K562 (cell line): ENCODE measurements around the gene FAR2. TPM values are rescaled to one million over a fixed set of nuclear protein-coding genes. Genes with fewer than 3 reads are reported as not detected.

Experiments
- ATAC-seq: fragments of 200-7000 bp; cut with Tn5 transposase; 3 replicates; pipeline ENCODE4 v1.9.1; 2020; ENCODE audit warnings: moderate library complexity
- BruUV-seq: library from RNA; stranded (reverse); fragments of 400-500 nt; replicated peaks from 2 replicates; lab custom pipeline; 2021; lab: Mats Ljungman, UMichigan
- CTCF ChIA-PET: fragments of 300-600 bp; formaldehyde crosslinking; extraction: SDS; loops from one replicate; lab custom pipeline; 2021; ENCODE audit warnings: low intra/inter-chr PET ratio; lab: Yijun Ruan, JAX
- POLR2A ChIA-PET: fragments of 300-600, 350-650 bp; sonication (Branson Sonifier 250); formaldehyde crosslinking; extraction: SDS; loops from one replicate; lab custom pipeline; 2021; ENCODE audit warnings: antibody characterized with exemption, inconsistent platforms; lab: Yijun Ruan, JAX
- DNase-seq, 4 experiments: peaks; one replicate each; pipeline versions ENCODE4 v3.0.0 to v3.0.0-alpha.2; 2011 to 2018; ENCODE audit warnings: low spot score in 3 of 4, mixed read lengths in 3 of 4; ENCODE audit errors: extremely low read depth in 1 of 4
- FAIRE-seq: peaks from 2 replicates; lab custom pipeline; 2011; peaks lifted over from hg19 to GRCh38; lab: Jason Lieb, UNC
- H2AFZ ChIP-seq: 2 replicates; pipeline ENCODE4 v1.6.0; 2011; ENCODE audit warnings: low read depth, low read length, control low read depth, inconsistent platforms
- H3K27ac ChIP-seq: fragments of 200-600 bp; 3 replicates; pipeline ENCODE4 v1.8.0; 2011; ENCODE audit warnings: low read depth, mild to moderate bottlenecking, control low read depth, inconsistent platforms, low read length, moderate library complexity, mixed read lengths; ENCODE audit errors: extremely low read depth
- H3K27me3 ChIP-seq, 2 experiments: fragments of 300-600 bp in 1 of 2; 2 replicates in 1 of 2; 3 replicates in 1 of 2; pipeline versions ENCODE4 v1.6.0 to v1.8.0; 2011; ENCODE audit warnings: inconsistent platforms in 2 of 2, low read length in 2 of 2, mild to moderate bottlenecking in 1 of 2, mixed read lengths in 1 of 2, moderate library complexity in 1 of 2; ENCODE audit not compliant: control insufficient read depth in 2 of 2, insufficient read depth in 2 of 2
- H3K36me3 ChIP-seq: fragments of 300-600 bp; 3 replicates; pipeline ENCODE4 v1.8.0; 2011; ENCODE audit warnings: mild to moderate bottlenecking, low read length, inconsistent platforms; ENCODE audit not compliant: control insufficient read depth, insufficient read depth
- H3K4me1 ChIP-seq, 2 experiments: fragments of 200-600 bp in 1 of 2; replicated peaks in 1 of 2; 2 replicates in 1 of 2; 3 replicates in 1 of 2; pipeline versions ENCODE4 v1.5.1 to v1.8.0; 2011; ENCODE audit warnings: inconsistent platforms in 2 of 2, low read length in 2 of 2, mild to moderate bottlenecking in 1 of 2, mixed read lengths in 1 of 2, moderate library complexity in 1 of 2; ENCODE audit not compliant: control insufficient read depth in 2 of 2, insufficient read depth in 2 of 2
- H3K4me2 ChIP-seq: 2 replicates; pipeline ENCODE4 v1.6.1; 2011; ENCODE audit warnings: low read length, control low read depth, inconsistent platforms, mixed read lengths; ENCODE audit not compliant: insufficient read depth
- H3K4me3 ChIP-seq: fragments of 200-600 bp; sonication (generic), shearing (Covaris generic); 2 replicates; pipeline ENCODE4 v1.5.1; 2016; ENCODE audit warnings: control low read depth, inconsistent platforms
- H3K79me2 ChIP-seq: fragments of 200-600 bp; 3 replicates; pipeline ENCODE4 v1.8.0; 2011; ENCODE audit warnings: low read length, inconsistent platforms; ENCODE audit not compliant: control insufficient read depth, insufficient read depth
- H3K9ac ChIP-seq, 2 experiments: 2 replicates each; pipeline versions ENCODE4 v1.6.0 to v1.6.1; 2011; ENCODE audit warnings: low read depth in 2 of 2, low read length in 2 of 2, control low read depth in 1 of 2, inconsistent platforms in 1 of 2, mild to moderate bottlenecking in 1 of 2, mixed read lengths in 1 of 2; ENCODE audit not compliant: insufficient read depth in 1 of 2
- H3K9me1 ChIP-seq: one replicate; pipeline ENCODE4 v1.6.0; 2011; ENCODE audit warnings: inconsistent platforms, mild to moderate bottlenecking, low read length, moderate library complexity; ENCODE audit not compliant: control insufficient read depth, insufficient read depth
- H3K9me3 ChIP-seq: replicated peaks from 2 replicates; pipeline ENCODE4 v1.5.1; 2011; ENCODE audit warnings: low read depth, low read length, inconsistent platforms; ENCODE audit not compliant: control insufficient read depth, insufficient read depth
- H4K20me1 ChIP-seq: replicated peaks from 2 replicates; pipeline ENCODE4 v1.6.1; 2011; ENCODE audit warnings: low read length, inconsistent platforms, mixed read lengths; ENCODE audit not compliant: control insufficient read depth, insufficient read depth
- BACH1 ChIP-seq: fragments of 200-800 bp; sonication (Bioruptor generic); IDR thresholded peaks from 2 replicates; pipeline ENCODE4 v1.6.1; 2016; ENCODE audit warnings: missing genetic modification characterization, missing compliant biosample characterization
- E2F8 ChIP-seq: fragments of 450-650 bp; IDR thresholded peaks from 2 replicates; pipeline ENCODE4 v1.7.1; 2018; ENCODE audit warnings: mild to moderate bottlenecking, low read depth; ENCODE audit not compliant: partially characterized antibody
- ELK3 ChIP-seq: fragments of 450-650 bp; formaldehyde crosslinking; IDR thresholded peaks from 2 replicates; pipeline ENCODE4 v1.4.0; 2020; ENCODE audit warnings: mild to moderate bottlenecking
- HDAC8 ChIP-seq: fragments of 450-650 bp; IDR thresholded peaks from 2 replicates; pipeline ENCODE4 v1.6.1; 2016; ENCODE audit warnings: mild to moderate bottlenecking, missing genetic modification characterization, moderate library complexity, missing compliant biosample characterization
- KLF6 ChIP-seq: fragments of 250-450 bp; sonication (Bioruptor Pico); IDR thresholded peaks from 2 replicates; pipeline ENCODE4 v1.4.0; 2020; ENCODE audit warnings: mild to moderate bottlenecking, moderate library complexity, borderline replicate concordance
- MTF1 ChIP-seq: fragments of 250-450 bp; sonication (Bioruptor Pico); IDR thresholded peaks from 2 replicates; pipeline ENCODE4 v1.9.0; 2021; ENCODE audit warnings: moderate library complexity, mild to moderate bottlenecking, inconsistent platforms, borderline replicate concordance
- MYC ChIP-seq, 2 experiments: fragments of 250-450 bp in 1 of 2; sonication (Bioruptor Pico) in 1 of 2; IDR thresholded peaks; 2 replicates each; pipeline versions ENCODE4 v1.5.1 to v1.6.1; 2012 to 2021; ENCODE audit warnings: low read depth in 2 of 2, borderline replicate concordance in 1 of 2, improper control_type of control experiment in 1 of 2, low read length in 1 of 2, mild to moderate bottlenecking in 1 of 2, moderate library complexity in 1 of 2
- SIN3B ChIP-seq: fragments of 450-650 bp; IDR thresholded peaks from 2 replicates; pipeline ENCODE4 v1.6.1; 2017; ENCODE audit warnings: low read depth, mild to moderate bottlenecking, moderate library complexity
- SRSF9 ChIP-seq: fragments of 200-400 bp; formaldehyde crosslinking; IDR thresholded peaks from 2 replicates; pipeline ENCODE4 v1.6.1; 2017; ENCODE audit warnings: low read depth, low read length, borderline replicate concordance
- TRIM24 ChIP-seq, 2 experiments: fragments of 450-650 bp; IDR thresholded peaks; 2 replicates each; pipeline ENCODE4 v1.6.1; 2016
- WGBS: fragments of 100-300 bp; shearing (Covaris generic); methylation state at CpG from one replicate; pipeline ENCODE4 v1.1.6; 2016; ENCODE audit warnings: low coverage, mixed read lengths; ENCODE audit not compliant: insufficient coverage; ENCODE audit errors: missing lambda C conversion rate; 5-methylcytosine and 5-hydroxymethylcytosine counted together
- in situ Hi-C: fragments of 300-500 bp; cut with MboI; formaldehyde crosslinking; loops from 4 replicates; pipeline ENCODE4 v1.15.0; 2018; ENCODE audit warnings: inconsistent platforms, mixed read lengths
- intact Hi-C: fragments of 100-400 bp; cut with micrococcal nuclease; formaldehyde crosslinking; loops from 2 replicates; pipeline ENCODE4 v1.14.2; 2022
- polyA plus RNA-seq, 8 experiments: library from polyadenylated mRNA; depleted of rRNA in 4 of 8; stranded (reverse) in 5 of 8; unstranded in 3 of 8; fragments of >200 nt; fragmentation: Nextera tagmentation in 2 of 8; fragmentation: Illumina TruSeq in 1 of 8; extraction: Ambion mirVana in 2 of 8; extraction: Trizol in 1 of 8; gene quantifications; 2 replicates each; pipeline versions ENCODE4 v1.2.1 to v1.2.3, GENCODE V29; 2011 to 2014; ENCODE audit warnings: inconsistent platforms in 1 of 8, missing spikeins in 1 of 8
- total RNA-seq, 7 experiments: library from RNA; depleted of rRNA in 6 of 7; stranded (reverse); fragments of >200 nt in 6 of 7; fragmentation: Illumina TruSeq in 2 of 7; extraction: Trizol in 2 of 7; gene quantifications; 2 replicates each; pipeline versions ENCODE4 v1.2.1 to v1.2.3, GENCODE V29; 2011 to 2021; ENCODE audit warnings: low replicate concordance in 1 of 7

Gene FAR2
- total and polyA plus RNA-seq, 9 of the 15 experiments (the other 6 are each of a cell fraction or from before 2014, with no cell fraction given): 5.0 to 13.4 (median 8.5) TPM

- intact Hi-C loops: no loop called here
- no peaks in the 10 kb centered on the region for H3K9me3 ChIP-seq
- WGBS: 34% methylated on average over 6 of the region's 6 CpGs
- ChIA-PET POLR2A (no interaction called here), CTCF (no interaction called here)
- no peak for FAIRE-seq
- H3K27me3 ChIP-seq: no peaks in the 10 kb centered on the region
- BruUV-seq: no TSS peak
- H2AFZ ChIP-seq: no peak overlapping the region
- H3K27ac ChIP-seq: no peak overlapping the region
- H3K4me1 ChIP-seq: no peaks in the 10 kb centered on the region
- H3K4me3 ChIP-seq: no peak overlapping the region
- no peak for DNase-seq
- H3K79me2 ChIP-seq: no peaks in the 10 kb centered on the region
- H4K20me1 ChIP-seq: no peaks in the 10 kb centered on the region
- in situ Hi-C loops: no loop called here
- H3K4me2 ChIP-seq: no peak overlapping the region
- H3K36me3 ChIP-seq: no peaks in the 10 kb centered on the region
- H3K9ac ChIP-seq: no peak overlapping the region
- TF ChIP-seq ELK3: no peak
- no peak for TF ChIP-seq MTF1 (CRISPR knock-in tag)
- TF ChIP-seq KLF6: no peak
- no peak for TF ChIP-seq E2F8
- no peak for TF ChIP-seq BACH1
- no peak for TF ChIP-seq HDAC8
- TF ChIP-seq MYC (IDR thresholded peaks at IDR 0.05; ENCODE audit: low read depth, low read length): no peak
- TF ChIP-seq MYC (CRISPR knock-in tag; IDR thresholded peaks at IDR 0.05; ENCODE audit: borderline replicate concordance, low read depth): no peak
- TF ChIP-seq SRSF9: no peak
- TF ChIP-seq SIN3B: no peak
- TF ChIP-seq TRIM24 (IDR thresholded peaks at IDR 0.05): no peak
- H3K9me1 ChIP-seq: no peaks in the 10 kb centered on the region
- ATAC-seq: no peak
Measured at GRCh38 chr12:29191267-29191850, 42.3 kb downstream of the FAR2 start.
